ENCODE measurements around the gene CORIN.

CORIN gene

DNA sequence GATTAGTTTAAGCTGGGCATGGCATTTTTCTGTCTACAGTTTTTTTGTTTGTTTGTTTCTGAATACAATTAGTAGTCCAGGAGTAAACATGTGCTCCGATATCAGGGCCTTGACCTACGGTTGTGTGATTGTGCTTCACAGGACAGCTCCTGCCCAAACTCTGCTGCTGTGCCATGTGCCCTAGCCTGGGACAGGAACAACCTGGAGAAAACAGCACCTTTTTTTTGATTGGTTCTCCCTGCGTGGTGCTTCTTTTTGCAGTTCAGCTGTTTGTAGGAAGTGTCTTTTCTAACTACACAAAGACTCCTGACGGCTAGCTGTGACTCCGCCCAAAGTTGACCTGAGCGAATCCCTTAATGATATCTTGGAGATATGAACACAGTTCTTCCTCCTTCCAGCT is 194.0 kb downstream of the CORIN start:
- Histone ChIP-seq H4K20me1 (ENCODE audit: insufficient read depth, low read length) (no peaks in the 10 kb centered on the region), H3K4me3 (ENCODE audit: low read depth in 1 of 2, low read length in 2 of 2) (no peak overlapping the region), H3K27ac (ENCODE audit: low read length) (no peak overlapping the region), H3K4me2 (ENCODE audit: insufficient read depth, low read length) (no peak overlapping the region), H3K9me3 (ENCODE audit: insufficient read depth, low read length, severe bottlenecking) (no peaks in the 10 kb centered on the region), H3K36me3 (ENCODE audit: insufficient read depth, low read length) (no peaks in the 10 kb centered on the region), H2AFZ (ENCODE audit: low read depth, low read length) (no peak overlapping the region), H3K27me3 (ENCODE audit: insufficient read depth, low read length, poor library complexity) (no peaks in the 10 kb centered on the region), H3K4me1 (ENCODE audit: insufficient read depth, low read length) (no peaks in the 10 kb centered on the region), H3K9ac (ENCODE audit: low read depth, low read length) (no peak overlapping the region), H3K79me2 (ENCODE audit: insufficient read depth, low read length) (no peaks in the 10 kb centered on the region)
- ATAC-seq (ENCODE audit: insufficient read depth, low read depth), result no peak
- TF ChIP-seq EZH2 (IDR thresholded peaks at IDR 0.05; ENCODE audit: borderline replicate concordance, low read depth, low read length, severe bottlenecking), result no peak
- no peak for TF ChIP-seq CTCF (IDR thresholded peaks at IDR 0.05; ENCODE audit: borderline replicate concordance, extremely low read depth, low read length, poor library complexity, severe bottlenecking)
- DNase-seq, result no peak

DNA sequence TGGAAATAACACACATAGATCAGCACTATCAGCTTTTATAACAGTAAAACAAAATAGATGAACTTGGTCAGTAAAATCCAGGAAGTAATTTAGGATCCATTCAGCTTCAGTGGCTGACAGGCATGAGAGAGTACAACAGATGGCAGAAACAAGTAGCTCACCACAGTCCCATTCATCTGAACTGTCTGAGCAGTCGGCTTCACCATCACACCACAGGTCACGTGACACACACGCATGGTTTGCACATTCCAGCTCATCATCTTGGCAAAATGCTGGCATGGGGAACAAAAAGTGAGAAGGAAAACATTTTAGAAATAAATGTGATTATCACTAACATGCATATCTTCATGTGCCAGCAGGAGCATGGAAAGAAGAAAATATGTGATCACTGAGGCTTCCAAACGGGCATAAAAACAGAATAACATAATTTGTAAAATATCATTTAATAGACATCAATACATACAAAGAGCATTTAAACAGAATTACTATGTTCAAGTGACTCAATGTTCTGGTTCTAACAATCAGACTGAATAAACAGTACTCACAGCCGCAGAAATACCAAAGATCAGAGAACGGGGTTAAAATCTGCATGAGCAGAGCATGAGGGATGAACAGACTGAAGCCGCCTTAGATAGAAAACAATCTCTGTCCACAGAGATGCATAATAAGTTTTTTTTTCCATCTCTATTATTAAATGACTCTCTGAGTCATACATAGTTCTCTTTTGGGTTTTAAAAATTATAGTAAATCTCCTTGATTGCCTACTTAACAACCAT is 194.7 kb downstream of the CORIN start:
- Histone ChIP-seq H2AFZ (ENCODE audit: low read depth, low read length) (no peak overlapping the region), H4K20me1 (ENCODE audit: insufficient read depth, low read length) (no peaks in the 10 kb centered on the region), H3K4me2 (ENCODE audit: insufficient read depth, low read length) (no peak overlapping the region), H3K36me3 (ENCODE audit: insufficient read depth, low read length) (no peaks in the 10 kb centered on the region), H3K4me3 (ENCODE audit: low read depth in 1 of 2, low read length in 2 of 2) (no peak overlapping the region), H3K9me3 (ENCODE audit: insufficient read depth, low read length, severe bottlenecking) (no peaks in the 10 kb centered on the region), H3K79me2 (ENCODE audit: insufficient read depth, low read length) (no peaks in the 10 kb centered on the region), H3K4me1 (ENCODE audit: insufficient read depth, low read length) (no peaks in the 10 kb centered on the region), H3K27me3 (ENCODE audit: insufficient read depth, low read length, poor library complexity) (no peaks in the 10 kb centered on the region), H3K9ac (ENCODE audit: low read depth, low read length) (no peak overlapping the region), H3K27ac (ENCODE audit: low read length) (no peak overlapping the region)
- no peak for DNase-seq
- ATAC-seq (ENCODE audit: insufficient read depth, low read depth), result no peak
- no peak for TF ChIP-seq EZH2 (IDR thresholded peaks at IDR 0.05; ENCODE audit: borderline replicate concordance, low read depth, low read length, severe bottlenecking)
- TF ChIP-seq CTCF (IDR thresholded peaks at IDR 0.05; ENCODE audit: borderline replicate concordance, extremely low read depth, low read length, poor library complexity, severe bottlenecking), result no peak

DNA sequence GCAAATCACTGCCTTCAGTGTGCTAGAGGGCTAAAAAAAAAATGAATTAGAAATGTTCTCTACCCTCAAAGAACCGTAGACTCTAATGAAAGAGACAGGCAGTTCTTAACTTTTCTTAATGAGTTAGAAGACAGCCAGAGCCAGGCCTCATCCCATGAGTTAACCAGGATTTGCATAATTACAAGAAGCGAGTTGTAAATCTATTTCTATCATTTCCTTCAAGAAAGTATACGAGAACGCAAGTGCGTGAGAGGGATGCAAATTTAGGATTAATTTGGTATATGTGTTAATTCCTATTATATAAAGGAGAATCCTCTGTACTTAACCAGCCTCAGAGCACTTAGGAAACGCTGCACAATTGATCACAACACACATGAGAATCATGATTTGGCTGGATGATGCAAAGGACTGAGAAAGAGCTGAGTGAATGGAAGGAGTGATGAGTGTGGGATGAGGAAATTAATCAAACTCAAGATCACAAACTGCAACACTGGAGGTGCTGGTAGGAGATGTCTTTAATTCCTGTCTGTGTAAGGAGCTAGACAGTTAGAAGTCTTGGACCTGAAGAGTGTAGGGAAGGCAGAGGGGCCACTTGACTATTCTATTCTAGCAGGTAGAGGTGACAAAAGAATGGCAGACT is 195.6 kb downstream of the CORIN start:
- TF ChIP-seq CTCF (IDR thresholded peaks at IDR 0.05; ENCODE audit: borderline replicate concordance, extremely low read depth, low read length, poor library complexity, severe bottlenecking), result no peak
- no peak for TF ChIP-seq EZH2 (IDR thresholded peaks at IDR 0.05; ENCODE audit: borderline replicate concordance, low read depth, low read length, severe bottlenecking)
- ATAC-seq (ENCODE audit: insufficient read depth, low read depth), result no peak
- no peak overlapping the region for H3K27ac ChIP-seq (ENCODE audit: low read length)

More for the DNA sequence above, 195.6 kb downstream of the CORIN start:
- Histone ChIP-seq H3K4me1 (ENCODE audit: insufficient read depth, low read length) (no peaks in the 10 kb centered on the region), H4K20me1 (ENCODE audit: insufficient read depth, low read length) (no peaks in the 10 kb centered on the region), H2AFZ (ENCODE audit: low read depth, low read length) (no peak overlapping the region), H3K27me3 (ENCODE audit: insufficient read depth, low read length, poor library complexity) (no peaks in the 10 kb centered on the region), H3K4me3 (ENCODE audit: low read depth in 1 of 2, low read length in 2 of 2) (no peak overlapping the region), H3K9me3 (ENCODE audit: insufficient read depth, low read length, severe bottlenecking) (no peaks in the 10 kb centered on the region), H3K9ac (ENCODE audit: low read depth, low read length) (no peak overlapping the region), H3K36me3 (ENCODE audit: insufficient read depth, low read length) (no peaks in the 10 kb centered on the region), H3K4me2 (ENCODE audit: insufficient read depth, low read length) (no peak overlapping the region), H3K79me2 (ENCODE audit: insufficient read depth, low read length) (no peaks in the 10 kb centered on the region)
- no peak for DNase-seq

All from DND-41 (cell line).